ENCODE results near the gene SLC41A1.

SLC41A1 gene

DNA sequence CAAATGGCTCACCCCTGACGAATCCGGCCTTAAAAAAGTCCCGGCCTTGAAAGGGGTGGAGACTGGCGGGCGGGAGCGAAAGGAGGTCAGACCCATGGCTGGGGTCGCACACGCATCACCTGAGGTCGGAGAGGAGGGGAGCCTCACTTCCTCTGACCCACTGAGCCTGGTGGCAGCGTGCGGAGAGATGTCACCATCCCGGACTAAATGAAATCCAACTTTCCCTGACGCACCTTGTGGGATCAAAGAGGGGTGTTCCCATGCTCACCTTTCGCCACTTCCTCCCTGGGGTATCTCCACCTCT is 709 bp upstream of the SLC41A1 start:
- Histone ChIP-seq H3K9me3 (ENCODE audit: control insufficient read depth, low read length) (no peaks in the 10 kb centered on the region), H3K4me3 (ENCODE audit: low read length) (peak overlapping the region; percentile 77), H3K4me1 (ENCODE audit: control insufficient read depth, insufficient read depth, low read length) (peaks cover 18% of the 10 kb centered on the region), H3K27me3 (ENCODE audit: control insufficient read depth, insufficient read depth, low read length) (peaks cover 4% of the 10 kb centered on the region), H3K9ac (ENCODE audit: low read length) (peak overlapping the region; percentile 72), H3K36me3 (ENCODE audit: control insufficient read depth, insufficient read depth, low read length) (no peaks in the 10 kb centered on the region)

DNA sequence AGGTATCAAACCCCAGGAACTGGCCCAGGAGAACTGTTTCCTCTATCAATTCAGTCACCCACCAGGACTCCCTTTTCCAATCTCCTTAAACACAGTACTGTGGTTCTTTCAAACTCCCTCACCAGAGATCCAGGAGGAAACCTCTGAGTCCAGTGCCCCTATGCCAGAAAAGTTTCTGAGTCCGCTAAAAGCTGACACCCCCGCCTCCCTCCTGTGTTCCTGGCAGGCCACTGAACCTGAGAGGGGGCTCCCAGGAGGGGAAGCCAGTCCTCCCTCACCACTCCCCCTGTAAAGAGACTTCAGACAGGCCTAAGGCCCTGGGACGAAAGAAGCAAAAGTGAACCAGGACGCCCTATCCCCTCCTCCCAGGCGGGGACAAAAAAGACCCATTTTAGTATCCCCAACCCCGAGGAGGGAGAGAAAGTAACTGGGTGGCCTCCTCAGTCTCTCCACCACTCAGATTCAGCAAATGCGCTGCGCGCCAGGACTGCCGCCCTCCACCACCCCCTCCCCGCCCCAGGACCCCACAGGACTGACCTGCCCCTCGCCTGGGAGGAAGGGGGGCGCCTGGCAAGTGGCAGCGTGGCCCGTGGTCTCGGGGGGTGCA is 624 bp downstream of the SLC41A1 start:
- no peaks in the 10 kb centered on the region for H3K36me3 ChIP-seq (ENCODE audit: control insufficient read depth, insufficient read depth, low read length)
- H3K27me3 ChIP-seq (ENCODE audit: control insufficient read depth, insufficient read depth, low read length): peaks cover 4% of the 10 kb centered on the region
- peak overlapping the region; percentile 77 for H3K4me3 ChIP-seq (ENCODE audit: low read length)
- peak overlapping the region; percentile 72 for H3K9ac ChIP-seq (ENCODE audit: low read length)
- no peaks in the 10 kb centered on the region for H3K9me3 ChIP-seq (ENCODE audit: control insufficient read depth, low read length)
- peaks cover 18% of the 10 kb centered on the region for H3K4me1 ChIP-seq (ENCODE audit: control insufficient read depth, insufficient read depth, low read length)

GRCh38 chr1:205811660-205812059 is 1.3 kb downstream of the SLC41A1 start:
- Histone ChIP-seq H3K9ac (ENCODE audit: low read length) (peak overlapping the region; percentile 72), H3K4me3 (ENCODE audit: low read length) (no peak overlapping the region), H3K36me3 (ENCODE audit: control insufficient read depth, insufficient read depth, low read length) (no peaks in the 10 kb centered on the region), H3K27me3 (ENCODE audit: control insufficient read depth, insufficient read depth, low read length) (peaks cover 4% of the 10 kb centered on the region), H3K4me1 (ENCODE audit: control insufficient read depth, insufficient read depth, low read length) (peaks cover 18% of the 10 kb centered on the region), H3K9me3 (ENCODE audit: control insufficient read depth, low read length) (no peaks in the 10 kb centered on the region)

DNA sequence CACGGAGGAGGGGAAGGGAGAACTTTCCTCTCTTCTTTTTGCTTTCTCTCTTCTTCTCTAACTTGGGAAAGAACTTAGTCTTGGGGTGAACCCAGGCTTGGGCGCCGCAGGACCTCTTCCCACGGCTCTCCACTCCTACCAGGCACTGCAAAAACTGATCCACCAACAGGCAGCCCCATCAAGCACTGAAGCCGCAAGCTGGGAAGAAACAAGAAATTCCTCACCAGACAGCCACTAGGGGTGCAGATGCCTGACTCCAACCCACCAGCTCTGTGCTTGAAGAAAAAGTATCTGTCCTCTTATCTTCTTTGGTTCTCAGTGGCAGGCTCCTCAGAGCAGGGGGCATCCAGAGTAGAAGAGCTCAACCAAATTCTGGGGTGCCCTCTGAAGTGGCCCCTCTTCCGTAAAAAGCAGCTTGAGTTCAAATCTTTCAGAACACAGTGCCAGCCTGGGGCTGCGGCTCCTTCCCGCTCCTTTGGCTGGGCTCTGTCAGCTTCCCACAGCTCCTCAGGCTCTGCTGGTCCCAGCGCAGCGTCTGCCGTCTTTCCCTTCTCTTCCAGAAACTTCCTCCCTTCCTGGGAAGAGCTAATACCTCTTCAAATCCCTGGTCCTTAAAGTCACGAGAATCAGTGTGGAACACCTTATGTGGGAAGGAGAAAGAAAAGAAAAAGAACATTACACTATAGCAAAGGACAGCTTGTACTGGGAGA is 2.4 kb downstream of the SLC41A1 start:
- Histone ChIP-seq H3K36me3 (ENCODE audit: control insufficient read depth, insufficient read depth, low read length) (no peaks in the 10 kb centered on the region), H3K9ac (ENCODE audit: low read length) (no peak overlapping the region), H3K27me3 (ENCODE audit: control insufficient read depth, insufficient read depth, low read length) (peaks cover 4% of the 10 kb centered on the region), H3K4me1 (ENCODE audit: control insufficient read depth, insufficient read depth, low read length) (peaks cover 21% of the 10 kb centered on the region), H3K4me3 (ENCODE audit: low read length) (no peak overlapping the region), H3K9me3 (ENCODE audit: control insufficient read depth, low read length) (no peaks in the 10 kb centered on the region)

DNA sequence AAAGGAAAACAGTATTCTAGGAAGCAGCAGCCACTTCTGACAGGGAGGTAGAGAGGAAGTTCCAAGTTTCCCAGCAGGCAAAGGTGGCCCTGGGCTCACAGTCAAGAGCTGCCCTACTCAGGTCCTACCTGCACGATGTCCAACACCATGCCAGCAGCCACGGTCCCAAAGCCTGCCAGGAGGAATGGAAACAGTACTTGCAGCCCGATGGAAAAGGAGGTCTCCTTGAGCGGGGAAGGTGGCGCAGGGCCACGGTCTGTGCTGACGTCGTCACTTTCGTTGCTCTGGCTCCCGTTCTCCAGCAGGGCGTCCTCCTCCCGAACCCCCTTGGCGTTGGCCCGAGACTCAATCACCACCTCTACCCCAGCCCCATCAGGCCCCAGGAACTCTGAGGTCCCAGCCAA is 3.1 kb downstream of the SLC41A1 start:
- no peaks in the 10 kb centered on the region for H3K9me3 ChIP-seq (ENCODE audit: control insufficient read depth, low read length)
- peaks cover 27% of the 10 kb centered on the region for H3K4me1 ChIP-seq (ENCODE audit: control insufficient read depth, insufficient read depth, low read length)
- H3K4me3 ChIP-seq (ENCODE audit: low read length): no peak overlapping the region
- no peaks in the 10 kb centered on the region for H3K36me3 ChIP-seq (ENCODE audit: control insufficient read depth, insufficient read depth, low read length)
- peaks cover 4% of the 10 kb centered on the region for H3K27me3 ChIP-seq (ENCODE audit: control insufficient read depth, insufficient read depth, low read length)
- H3K9ac ChIP-seq (ENCODE audit: low read length): no peak overlapping the region

GRCh38 chr1:205809469-205809868 is 3.5 kb downstream of the SLC41A1 start:
- peaks cover 4% of the 10 kb centered on the region for H3K27me3 ChIP-seq (ENCODE audit: control insufficient read depth, insufficient read depth, low read length)
- no peak overlapping the region for H3K4me3 ChIP-seq (ENCODE audit: low read length)
- peaks cover 28% of the 10 kb centered on the region for H3K4me1 ChIP-seq (ENCODE audit: control insufficient read depth, insufficient read depth, low read length)
- no peaks in the 10 kb centered on the region for H3K9me3 ChIP-seq (ENCODE audit: control insufficient read depth, low read length)
- no peaks in the 10 kb centered on the region for H3K36me3 ChIP-seq (ENCODE audit: control insufficient read depth, insufficient read depth, low read length)
- no peak overlapping the region for H3K9ac ChIP-seq (ENCODE audit: low read length)

- H3K9ac ChIP-seq (ENCODE audit: low read length): no peak overlapping the region
- no peaks in the 10 kb centered on the region for H3K27me3 ChIP-seq (ENCODE audit: control insufficient read depth, insufficient read depth, low read length)
- H3K4me3 ChIP-seq (ENCODE audit: low read length): no peak overlapping the region
- no peaks in the 10 kb centered on the region for H3K36me3 ChIP-seq (ENCODE audit: control insufficient read depth, insufficient read depth, low read length)
- H3K9me3 ChIP-seq (ENCODE audit: control insufficient read depth, low read length): no peaks in the 10 kb centered on the region
- peaks cover 35% of the 10 kb centered on the region for H3K4me1 ChIP-seq (ENCODE audit: control insufficient read depth, insufficient read depth, low read length)
Measured at GRCh38 chr1:205805082-205805711, 7.8 kb downstream of the SLC41A1 start.

DNA sequence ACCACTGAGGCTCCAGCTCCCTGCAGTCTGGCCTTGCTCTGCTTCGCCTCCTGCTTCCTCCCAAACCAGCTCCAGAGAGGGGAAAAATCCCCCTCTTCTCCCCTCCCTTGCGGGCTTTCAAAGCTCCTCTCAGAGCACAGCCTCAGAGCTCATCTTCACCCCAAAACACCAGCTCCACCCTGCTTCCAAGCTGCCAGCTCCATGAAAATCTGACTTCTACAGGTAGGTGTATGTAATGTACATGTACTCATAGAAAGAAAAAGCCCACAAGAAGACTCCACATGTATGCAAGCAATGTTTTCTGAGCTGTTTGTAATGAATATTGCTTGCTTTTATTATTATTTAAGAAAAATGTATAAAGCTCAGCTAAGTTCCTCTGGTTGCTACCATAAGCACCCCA is 8.4 kb downstream of the SLC41A1 start:
- H3K9ac ChIP-seq (ENCODE audit: low read length): no peak overlapping the region
- H3K4me1 ChIP-seq (ENCODE audit: control insufficient read depth, insufficient read depth, low read length): peaks cover 36% of the 10 kb centered on the region
- no peaks in the 10 kb centered on the region for H3K36me3 ChIP-seq (ENCODE audit: control insufficient read depth, insufficient read depth, low read length)
- H3K4me3 ChIP-seq (ENCODE audit: low read length): no peak overlapping the region
- no peaks in the 10 kb centered on the region for H3K27me3 ChIP-seq (ENCODE audit: control insufficient read depth, insufficient read depth, low read length)
- H3K9me3 ChIP-seq (ENCODE audit: control insufficient read depth, low read length): no peaks in the 10 kb centered on the region

GRCh38 chr1:205803986-205804385 is 9.0 kb downstream of the SLC41A1 start:
- no peaks in the 10 kb centered on the region for H3K36me3 ChIP-seq (ENCODE audit: control insufficient read depth, insufficient read depth, low read length)
- no peak overlapping the region for H3K4me3 ChIP-seq (ENCODE audit: low read length)
- H3K9me3 ChIP-seq (ENCODE audit: control insufficient read depth, low read length): no peaks in the 10 kb centered on the region
- H3K27me3 ChIP-seq (ENCODE audit: control insufficient read depth, insufficient read depth, low read length): no peaks in the 10 kb centered on the region
- peaks cover 39% of the 10 kb centered on the region for H3K4me1 ChIP-seq (ENCODE audit: control insufficient read depth, insufficient read depth, low read length)
- no peak overlapping the region for H3K9ac ChIP-seq (ENCODE audit: low read length)

DNA sequence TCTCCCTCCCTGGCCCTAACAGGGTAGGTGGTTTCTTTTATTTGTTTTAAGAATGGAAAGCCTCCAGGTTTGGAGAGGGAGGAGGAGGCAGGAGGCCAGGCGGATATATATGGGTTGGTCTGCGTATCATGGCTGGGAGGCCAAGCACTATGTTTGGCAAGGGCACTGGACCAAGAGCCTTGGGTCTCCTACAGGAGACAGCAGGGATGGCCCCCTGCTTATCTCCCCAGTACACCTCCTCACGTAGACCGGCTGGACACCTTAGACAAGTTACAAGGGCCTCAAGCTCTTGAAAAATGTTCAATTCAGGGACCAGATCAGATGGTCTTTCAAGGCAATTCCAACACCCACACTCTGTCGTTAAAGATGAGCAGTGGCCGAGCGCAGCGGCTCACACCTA is 10.9 kb downstream of the SLC41A1 start:
- Histone ChIP-seq H3K27me3 (ENCODE audit: control insufficient read depth, insufficient read depth, low read length) (no peaks in the 10 kb centered on the region), H3K36me3 (ENCODE audit: control insufficient read depth, insufficient read depth, low read length) (no peaks in the 10 kb centered on the region), H3K4me3 (ENCODE audit: low read length) (no peak overlapping the region), H3K9ac (ENCODE audit: low read length) (no peak overlapping the region), H3K4me1 (ENCODE audit: control insufficient read depth, insufficient read depth, low read length) (peaks cover 44% of the 10 kb centered on the region), H3K9me3 (ENCODE audit: control insufficient read depth, low read length) (no peaks in the 10 kb centered on the region)

DNA sequence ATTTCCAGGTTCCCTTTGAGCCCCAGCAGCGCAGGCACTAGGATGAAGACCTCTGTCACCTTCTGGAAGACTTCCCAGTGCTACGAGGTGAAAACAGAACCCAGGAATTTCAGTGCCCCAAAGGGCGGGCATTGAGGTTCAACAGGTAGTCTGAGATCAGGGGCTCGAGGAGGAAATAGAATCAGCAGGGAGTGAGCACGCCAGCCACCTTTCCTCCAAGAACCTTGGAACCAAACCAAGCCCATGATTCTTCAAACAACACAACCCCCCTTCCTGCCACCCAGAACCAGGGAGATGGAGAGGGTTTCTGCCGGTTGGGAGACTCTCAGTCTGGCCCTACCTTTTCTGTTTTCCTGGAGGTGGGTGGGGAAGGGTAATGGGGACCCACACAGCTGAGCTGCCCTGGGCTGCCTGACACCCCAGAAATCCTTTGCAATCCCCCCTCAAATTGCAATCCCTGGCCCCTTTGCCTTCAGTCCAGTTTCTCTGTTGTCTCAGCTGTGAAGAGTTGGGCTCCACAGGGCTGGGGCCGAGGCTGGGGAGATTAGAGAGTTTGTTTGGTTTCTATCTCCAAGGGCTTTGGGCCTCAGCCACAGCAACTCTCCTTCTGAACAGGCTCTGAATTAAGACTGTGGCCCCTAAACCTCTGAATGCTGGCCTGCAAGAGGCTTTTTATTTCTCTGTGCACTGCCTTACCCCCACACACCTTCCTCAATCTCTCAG is 11.9 kb downstream of the SLC41A1 start:
- H3K4me3 ChIP-seq (ENCODE audit: low read length): no peak overlapping the region
- H3K36me3 ChIP-seq (ENCODE audit: control insufficient read depth, insufficient read depth, low read length): no peaks in the 10 kb centered on the region
- no peak overlapping the region for H3K9ac ChIP-seq (ENCODE audit: low read length)
- H3K9me3 ChIP-seq (ENCODE audit: control insufficient read depth, low read length): no peaks in the 10 kb centered on the region
- peaks cover 44% of the 10 kb centered on the region for H3K4me1 ChIP-seq (ENCODE audit: control insufficient read depth, insufficient read depth, low read length)
- H3K27me3 ChIP-seq (ENCODE audit: control insufficient read depth, insufficient read depth, low read length): no peaks in the 10 kb centered on the region

- H3K9ac ChIP-seq (ENCODE audit: low read length): no peak overlapping the region
- no peaks in the 10 kb centered on the region for H3K36me3 ChIP-seq (ENCODE audit: control insufficient read depth, insufficient read depth, low read length)
- peaks cover 40% of the 10 kb centered on the region for H3K4me1 ChIP-seq (ENCODE audit: control insufficient read depth, insufficient read depth, low read length)
Measured at GRCh38 chr1:205800427-205800826, 12.6 kb downstream of the SLC41A1 start.

More at GRCh38 chr1:205800427-205800826, 12.6 kb downstream of the SLC41A1 start:
- H3K9me3 ChIP-seq (ENCODE audit: control insufficient read depth, low read length): no peaks in the 10 kb centered on the region
- H3K27me3 ChIP-seq (ENCODE audit: control insufficient read depth, insufficient read depth, low read length): no peaks in the 10 kb centered on the region
- no peak overlapping the region for H3K4me3 ChIP-seq (ENCODE audit: low read length)

Data from mucosa of stomach (tissue), 1 donor.